HG02981 (cell line): ENCODE results near the gene YARS1.

Source experiments
- ATAC-seq: cut with Tn5 transposase; IDR thresholded peaks from one replicate; pipeline ENCODE4 v1.9.1; 2021; ENCODE audit warnings: mild to moderate bottlenecking, moderate library complexity; ENCODE audit not compliant: unreplicated experiment

Gene YARS1

DNA sequence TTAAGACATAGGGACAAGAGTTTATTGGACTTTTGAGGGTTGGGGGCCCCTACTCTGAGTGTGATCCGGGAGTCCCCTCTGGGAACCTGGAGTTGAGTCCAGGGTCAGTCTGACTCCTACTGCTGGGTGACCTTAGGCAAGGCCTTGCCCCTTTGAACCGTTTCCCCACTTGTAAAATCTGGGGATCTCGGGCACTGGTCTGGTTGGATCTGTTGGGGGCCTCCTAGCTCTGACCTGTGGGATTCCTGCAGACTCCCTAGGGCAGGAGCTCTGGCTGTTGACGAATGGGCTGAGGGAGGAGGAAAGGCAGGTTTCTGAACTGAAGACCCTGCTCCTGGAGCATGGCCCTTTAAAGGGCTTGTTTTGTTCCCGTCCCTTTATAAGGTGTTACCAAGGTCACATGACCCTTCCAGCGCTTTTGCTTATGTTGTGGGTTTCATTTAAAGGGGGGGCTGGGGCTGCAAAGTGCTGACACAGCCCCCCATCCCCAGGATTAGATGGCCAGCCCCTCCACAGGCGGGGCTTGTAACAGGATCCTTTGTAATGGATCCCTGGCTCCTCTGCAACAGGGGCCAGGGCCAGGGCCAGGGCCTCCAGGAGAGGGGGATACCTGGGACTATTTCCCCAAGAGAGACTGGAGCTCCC, 50.7 kb downstream of the YARS1 start:
- no peak for ATAC-seq

DNA sequence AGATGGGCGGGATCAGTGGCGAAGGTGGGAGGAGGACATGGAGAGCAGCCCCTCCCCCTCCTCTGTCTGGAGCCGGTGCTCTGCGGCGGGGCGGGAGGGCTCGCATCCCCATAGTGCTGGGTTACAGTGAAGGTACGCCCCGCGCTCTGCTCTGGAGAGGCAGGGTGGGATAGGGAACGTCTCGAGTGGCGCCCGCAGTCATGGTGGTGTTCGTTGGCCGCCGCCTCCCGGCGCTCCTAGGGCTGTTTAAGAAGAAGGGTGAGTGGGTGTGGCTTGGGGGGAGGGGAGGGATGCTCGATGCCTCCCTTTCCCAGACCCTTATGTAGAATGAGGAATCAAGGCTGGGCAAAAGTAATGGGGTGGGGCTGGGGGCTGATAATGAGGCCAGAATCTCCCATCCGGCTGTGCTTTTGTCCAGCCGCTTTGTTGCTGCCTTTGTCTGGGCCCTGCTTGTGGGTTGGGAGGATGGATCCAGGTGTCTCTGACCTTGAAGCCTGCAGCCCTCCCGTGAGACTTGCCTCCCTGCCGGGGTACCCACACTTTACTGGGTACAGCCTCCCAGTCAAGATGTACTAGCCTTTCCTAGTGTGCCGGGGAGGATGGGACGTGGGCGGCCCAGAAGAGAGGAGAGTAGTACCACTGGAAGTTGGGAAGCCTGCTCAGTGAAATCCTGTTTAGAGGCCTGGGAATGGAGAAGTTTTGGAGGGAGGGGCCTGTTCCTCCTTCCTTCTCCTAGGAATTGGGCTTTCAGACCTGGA, 51.4 kb downstream of the YARS1 start:
- ATAC-seq, result no peak

DNA sequence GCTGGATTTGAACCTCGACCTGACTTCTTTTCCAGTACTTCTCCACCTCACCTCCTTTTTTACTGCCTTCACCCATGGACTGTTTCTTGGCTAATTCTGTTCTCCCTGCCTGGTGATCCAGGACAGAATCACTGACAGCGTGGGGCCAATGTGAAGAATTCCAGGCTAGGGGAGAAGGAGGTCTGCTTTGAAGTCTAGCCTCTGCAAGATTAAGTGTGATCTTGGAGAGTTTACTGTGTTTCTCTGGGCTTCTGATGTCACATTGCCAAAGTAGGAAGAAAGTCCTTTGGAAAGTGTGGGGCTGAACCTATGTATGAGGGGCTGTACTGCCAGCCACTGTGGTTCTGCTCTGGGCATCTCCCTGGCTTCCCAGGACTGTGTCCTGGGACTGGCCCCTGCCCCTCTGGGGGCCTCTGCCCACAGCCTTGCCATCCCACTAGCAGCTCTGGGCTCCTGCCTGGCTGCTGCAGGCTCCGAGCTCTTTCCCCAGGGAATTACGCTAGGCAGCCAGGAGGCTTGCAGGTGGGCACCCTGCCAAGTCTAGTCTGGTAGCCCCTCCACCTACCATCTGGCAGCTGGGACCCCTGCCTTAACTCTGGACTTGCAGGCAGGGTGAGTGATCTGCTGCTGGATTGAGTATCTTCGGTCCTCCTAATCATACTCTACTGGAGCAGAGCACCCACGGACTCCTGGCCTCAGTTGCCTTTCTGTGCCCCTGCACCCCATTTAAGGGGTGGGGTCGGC, 52.2 kb downstream of the YARS1 start:
- ATAC-seq, result no peak

DNA sequence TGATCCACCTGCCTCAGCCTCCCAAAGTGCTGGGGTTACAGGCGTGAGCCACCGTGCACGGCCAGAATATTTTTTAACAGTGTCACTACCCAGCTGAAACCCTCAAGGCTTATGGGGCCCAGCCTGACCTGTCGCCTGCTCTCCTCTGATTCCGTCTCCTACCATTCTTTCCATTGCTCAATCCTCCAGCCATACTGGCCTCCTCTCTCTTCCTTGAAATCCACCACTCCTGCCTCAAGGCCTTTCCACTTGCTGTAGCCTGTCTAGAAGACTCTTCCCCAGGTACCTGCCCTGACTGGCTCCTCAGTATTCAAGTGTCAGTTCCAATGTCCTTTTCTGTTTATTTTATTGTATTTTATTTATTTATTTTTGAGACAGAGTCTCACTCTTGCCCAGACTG, 53.9 kb downstream of the YARS1 start:
- ATAC-seq, result no peak

DNA sequence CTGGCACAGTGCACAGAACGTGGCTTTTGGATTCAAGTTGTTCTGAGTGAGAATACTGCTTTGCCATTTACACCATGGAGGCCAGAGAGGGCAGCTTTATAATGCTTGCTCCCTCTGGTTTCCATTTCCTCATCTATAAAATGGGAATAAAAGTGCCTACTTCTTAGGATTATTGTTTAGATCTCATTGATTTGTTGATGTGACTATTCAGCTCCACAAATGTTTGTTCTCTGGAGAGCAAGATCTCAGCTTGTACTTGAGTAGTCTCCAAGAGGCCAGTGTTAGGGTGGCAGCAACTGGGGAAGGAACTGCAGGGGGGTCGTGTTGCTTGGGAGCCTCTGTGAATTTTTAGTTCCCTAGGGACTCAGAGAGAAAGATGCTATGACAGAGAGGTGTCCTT, 55.2 kb downstream of the YARS1 start:
- ATAC-seq, result no peak

DNA sequence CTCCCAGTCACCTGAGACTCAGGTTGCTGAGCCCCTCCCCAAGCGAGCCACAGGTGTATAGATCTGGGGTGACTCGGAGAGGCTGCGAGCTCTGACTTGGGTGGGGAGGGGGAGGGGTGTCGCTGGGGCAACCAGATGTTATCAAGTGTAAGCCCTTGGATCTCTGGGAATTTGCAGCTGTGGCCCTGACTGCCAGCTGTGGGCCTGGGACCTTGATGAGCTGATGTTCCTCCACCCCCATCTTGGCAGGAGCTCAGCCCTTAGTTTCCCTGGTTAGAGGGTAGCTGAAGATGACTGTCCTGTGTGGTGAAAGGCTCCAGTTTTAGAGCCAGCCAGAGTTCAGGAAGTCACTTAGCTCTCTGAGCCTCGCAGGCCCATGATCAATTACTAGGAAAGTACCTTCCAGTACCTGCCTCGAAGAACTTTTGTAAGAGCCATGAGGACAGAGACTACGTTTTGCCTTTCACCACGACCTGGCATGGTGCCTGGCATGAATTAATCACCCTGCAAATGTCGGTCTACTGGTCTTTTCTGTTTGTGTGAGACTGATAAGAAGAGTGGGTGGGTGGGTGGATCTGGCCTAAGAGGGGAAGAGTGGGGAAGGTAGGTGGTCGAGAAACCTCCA, 55.8 kb downstream of the YARS1 start:
- no peak for ATAC-seq

DNA sequence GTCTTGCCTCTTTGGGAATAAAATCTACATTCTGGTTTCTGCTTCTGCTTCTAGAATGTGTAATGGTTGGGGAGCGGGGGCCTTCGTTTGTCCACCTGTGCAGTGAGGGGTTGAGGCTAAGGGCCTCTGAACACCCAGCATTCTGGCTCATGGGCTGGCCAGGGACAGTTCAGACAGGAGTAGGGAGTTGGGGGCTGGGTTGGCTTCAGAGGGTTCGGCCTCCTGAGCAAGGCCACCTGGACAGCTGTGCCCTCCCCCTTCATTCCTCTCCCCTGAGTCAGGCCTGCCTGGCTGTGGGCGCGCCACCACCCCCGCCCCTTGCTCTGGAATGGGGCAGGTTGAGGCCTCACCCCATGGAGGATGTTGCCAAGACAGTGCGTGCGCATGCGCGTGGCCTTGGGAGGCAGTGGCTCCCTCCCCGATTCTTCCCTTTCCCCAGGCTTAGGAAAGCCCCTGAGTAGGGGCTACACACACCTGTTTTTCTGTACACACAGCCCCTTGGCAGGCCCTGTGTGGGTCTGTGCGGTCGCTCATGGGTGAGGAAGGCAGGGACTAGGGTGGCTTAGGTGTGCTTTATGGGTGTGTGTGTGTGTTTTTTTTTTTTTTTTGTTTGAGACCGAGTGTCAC, 57.0 kb downstream of the YARS1 start:
- ATAC-seq, result no peak

DNA sequence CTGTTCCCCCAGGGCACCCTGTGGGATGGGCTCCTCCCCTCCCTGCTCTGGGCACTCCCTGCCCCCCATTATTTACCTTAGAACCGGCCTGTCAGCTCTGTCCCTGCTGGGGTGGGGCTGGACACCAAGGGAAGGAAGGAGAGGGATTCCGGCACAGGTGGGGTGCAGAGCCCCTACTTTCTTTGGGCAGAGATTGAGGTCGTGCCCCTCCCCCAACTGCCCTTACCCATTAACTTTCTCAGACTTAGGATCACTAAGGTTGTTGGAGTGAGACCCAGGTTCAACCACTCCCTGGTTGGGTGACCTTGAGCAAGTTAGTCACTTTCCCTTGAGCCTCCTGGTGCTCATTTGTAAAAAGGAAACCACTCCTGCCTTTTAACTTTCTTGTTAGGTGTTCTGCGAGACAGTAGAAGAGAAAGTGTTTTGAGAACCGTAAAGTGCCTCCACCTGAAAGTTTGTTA, 57.6 kb downstream of the YARS1 start:
- ATAC-seq, result no peak

DNA sequence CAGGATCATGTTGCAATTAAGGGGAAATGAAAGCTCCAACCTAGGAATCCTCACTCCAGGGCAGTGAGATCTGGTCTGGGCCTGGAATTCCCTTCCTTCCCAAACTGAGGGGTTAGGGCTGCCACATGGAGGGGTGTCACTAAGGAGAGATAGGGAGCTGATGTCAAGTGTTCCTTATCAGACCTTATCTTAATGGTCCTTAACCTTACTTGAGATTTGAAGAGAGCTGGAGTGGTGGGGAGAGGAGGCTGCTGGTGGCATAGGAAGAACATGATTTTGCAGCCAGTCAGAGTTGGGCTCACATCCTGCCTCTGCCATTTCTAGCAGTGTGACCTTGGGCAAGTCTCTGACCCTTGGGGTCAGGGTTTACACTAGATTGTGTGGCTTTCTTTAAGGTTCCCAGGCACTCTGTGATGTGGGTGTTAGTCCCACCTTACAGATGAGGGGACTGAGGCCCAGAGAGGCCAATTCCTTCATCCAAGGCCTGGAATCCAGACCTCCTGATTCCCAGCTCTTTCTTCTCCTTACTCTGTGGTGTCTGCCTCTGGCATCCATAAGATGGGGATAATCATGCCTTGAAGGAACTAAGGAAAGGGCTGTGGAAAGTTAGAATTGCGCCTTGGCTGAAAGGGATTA, 58.2 kb downstream of the YARS1 start:
- ATAC-seq, result no peak

DNA sequence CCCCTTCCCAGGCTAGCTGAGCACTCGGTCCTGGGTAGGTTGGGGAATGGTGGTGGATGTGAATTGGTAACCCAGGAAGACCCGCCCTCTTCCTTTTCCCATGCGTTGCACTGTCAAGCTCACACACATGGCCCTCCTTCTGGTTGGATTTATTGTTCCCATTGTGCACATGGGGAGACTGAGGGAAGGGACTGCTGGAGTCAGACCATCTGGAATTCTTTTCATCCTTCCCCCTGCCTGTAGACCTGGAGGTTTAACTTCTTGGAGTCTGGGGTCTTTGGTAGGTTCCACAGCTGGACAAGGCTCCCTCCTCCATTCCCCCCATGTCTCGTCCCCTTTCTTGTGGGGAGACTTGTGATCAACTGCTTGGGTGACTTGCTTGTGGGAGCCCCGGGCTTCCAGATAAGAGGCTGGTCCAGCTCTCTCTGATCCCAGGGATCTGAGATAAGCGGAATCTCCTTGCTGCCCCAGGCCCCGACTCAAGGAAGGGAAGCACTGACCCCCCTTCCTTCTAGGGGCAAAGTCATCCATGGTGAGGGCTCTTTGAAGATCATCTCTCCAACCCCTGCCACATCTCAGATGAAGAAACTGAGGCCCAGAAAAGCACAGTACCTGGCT, 58.9 kb downstream of the YARS1 start:
- ATAC-seq, result no peak

DNA sequence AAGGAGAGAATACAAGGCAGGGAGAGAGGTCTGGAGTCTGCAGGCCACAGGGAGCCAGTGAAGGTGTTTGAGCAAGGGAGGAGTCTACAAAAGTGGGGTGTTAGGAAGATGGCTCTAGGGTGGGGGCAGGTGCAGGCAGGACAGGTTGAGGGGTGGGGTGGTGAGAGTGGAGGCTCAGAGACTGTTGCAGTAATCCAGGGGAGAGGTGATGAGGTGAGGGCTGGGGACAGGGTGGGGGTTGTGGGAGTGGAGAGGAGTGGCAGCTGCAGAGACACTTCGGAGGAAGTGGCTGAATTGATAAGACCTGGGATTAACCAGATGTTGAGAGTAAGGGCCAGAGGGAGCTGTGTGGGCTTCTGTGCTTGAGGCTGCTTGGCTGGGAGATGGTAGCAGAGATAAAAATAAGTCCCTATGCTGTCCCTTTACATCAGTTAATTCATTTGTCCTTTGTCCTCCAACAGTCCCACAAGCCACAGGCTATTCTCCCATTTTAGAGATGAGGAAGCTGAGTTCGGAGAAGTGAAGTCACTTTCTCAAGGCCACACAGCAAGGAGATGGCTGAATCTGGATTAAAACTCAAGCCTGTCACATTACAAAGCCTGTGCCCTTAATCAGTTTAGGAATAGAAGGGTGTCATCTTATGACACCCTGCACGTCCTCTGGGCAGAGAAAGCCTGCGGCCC, 59.8 kb downstream of the YARS1 start:
- no peak for ATAC-seq

DNA sequence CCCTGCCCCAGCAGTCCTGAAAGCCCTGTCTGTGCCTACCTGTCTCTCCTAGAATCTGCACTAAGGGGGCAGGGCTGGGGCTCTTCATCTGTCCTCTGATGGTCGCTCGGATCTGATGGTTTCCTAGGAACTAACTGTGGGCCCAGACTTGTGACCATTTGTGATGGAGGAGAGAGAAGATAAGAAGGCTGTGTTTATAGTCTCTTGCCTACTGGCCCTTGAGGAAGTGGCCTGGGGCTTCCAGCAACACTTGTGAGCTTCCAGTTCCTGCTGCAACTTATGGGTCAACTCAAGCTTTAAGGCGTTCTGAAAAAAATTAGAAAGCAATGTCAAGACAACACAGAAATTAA, 61.4 kb downstream of the YARS1 start:
- ATAC-seq, result no peak

DNA sequence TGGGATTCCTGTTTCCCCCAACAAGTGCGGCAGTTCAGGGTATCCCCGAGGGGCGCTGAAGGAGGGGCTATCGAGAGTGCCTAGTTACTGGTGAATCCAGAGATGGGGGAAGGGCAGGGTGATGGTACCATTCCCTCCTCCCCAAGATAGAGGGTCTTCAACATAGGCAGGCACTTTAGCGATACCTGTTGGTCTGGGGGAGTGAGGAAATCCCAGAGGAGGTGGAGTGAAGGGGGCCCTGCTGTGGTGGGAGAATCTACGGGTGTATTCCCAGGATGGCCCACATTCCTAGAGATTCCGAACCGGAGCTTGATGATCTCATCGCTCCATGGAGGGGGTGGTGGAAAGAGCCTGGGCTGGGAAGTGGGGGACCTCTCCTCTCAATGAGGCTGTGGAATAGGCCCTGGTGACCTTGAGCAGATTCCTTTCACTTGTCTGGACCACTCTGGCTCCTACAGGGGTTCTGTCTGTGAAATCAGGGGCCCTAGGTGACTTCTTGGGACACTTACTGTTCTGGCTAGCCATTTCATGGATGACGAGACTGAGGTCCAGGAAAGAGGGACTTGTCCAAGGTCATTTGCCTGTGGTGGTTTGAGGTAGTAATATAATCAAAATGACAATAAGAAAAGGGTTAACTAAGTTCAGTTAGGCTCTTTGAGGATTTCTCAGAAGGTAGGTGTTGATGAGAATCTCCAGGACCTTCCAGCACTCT, 61.9 kb downstream of the YARS1 start:
- no peak for ATAC-seq

DNA sequence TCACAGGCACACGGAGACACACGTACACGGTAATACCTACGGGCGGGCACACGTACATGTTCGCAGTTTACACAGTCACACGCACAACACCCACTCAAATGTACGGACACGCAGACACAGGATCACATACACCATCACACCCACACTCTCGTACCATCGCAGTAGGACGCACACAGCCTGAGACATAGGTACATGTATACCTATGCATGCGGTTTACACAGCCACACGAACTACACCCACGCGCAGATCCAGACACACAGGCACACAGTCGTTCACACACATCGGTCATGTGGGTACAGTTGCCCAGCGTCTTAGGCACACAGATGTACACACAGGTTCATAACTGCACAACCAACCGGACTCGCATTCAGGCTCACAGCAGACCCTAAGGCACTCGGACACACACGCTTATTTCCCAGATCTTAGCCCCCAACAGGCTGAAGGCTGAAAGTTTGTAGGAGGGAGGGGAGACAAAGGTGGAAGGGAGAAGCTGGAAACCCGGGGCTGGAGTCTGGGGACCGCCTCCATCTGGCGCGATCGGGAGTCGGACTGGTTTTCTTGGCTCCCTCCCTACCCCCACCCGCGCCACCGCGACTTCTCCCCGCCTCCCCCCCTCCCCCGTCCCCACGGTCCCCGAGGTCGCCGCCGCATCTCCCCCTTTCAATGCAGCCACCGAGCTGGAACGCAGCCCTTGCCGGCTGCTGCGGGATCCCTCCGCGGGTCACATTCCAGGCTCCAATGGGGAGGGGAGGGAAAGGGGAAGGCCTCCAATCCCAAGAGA, 62.7 kb downstream of the YARS1 start:
- ATAC-seq, result no peak

DNA sequence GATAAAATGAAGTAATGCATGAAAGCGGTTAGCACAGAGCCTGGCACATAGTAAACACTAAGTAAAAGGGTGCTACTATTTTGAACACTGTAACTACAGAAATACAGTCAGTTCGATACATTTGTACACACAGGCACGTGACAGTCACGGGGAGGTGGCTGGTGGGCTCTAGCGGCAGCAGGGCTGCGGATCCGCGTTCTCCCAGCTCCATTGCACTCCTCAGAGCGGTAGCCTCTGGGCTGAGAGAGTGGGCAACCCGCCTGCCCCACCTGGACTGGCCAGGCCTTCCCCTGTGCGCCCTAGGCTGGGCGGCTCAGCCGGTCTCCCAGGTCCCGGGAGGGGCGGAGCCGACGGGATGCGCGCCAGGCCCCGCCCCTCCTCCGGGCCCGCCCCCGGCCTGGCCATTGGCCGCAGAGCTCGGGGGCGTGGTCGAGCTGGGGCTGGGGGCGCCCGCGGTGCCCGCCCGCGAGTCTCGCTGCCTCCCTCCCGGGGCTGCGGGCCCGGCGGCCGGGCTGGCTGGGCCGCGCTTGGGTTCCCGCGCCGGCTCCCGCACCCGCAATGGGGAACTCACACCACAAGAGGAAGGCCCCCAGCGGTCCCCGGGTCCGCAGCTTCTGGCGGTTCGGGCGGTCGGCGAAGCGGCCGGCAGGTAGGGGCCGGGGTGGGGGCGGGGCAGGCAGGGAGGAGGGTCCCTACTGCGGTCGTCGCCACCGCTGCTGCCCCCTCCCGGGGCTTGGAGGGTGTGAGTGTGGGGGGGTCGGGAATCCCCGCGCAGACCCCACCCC, 63.4 kb downstream of the YARS1 start:
- no peak for ATAC-seq

DNA sequence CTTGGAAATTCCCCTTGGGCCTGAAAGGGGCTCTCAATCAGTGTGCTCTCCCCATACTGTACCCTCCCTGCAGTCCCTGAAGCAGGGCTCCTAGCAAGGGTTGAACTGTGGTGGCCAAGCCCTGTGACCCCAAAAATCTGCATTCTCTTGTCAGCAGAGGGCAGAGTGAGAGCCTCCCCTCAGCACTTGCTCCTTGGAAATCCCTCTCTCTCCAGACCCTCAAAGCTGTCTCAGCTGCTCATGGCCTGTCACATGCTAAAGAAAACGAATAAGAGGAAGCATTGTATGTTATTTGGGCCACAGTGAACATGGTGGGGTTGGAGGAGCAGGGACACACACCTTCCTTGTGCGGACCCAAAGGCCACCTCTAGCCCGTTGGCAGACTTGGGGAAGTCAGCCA, 67.4 kb downstream of the YARS1 start:
- no peak for ATAC-seq

DNA sequence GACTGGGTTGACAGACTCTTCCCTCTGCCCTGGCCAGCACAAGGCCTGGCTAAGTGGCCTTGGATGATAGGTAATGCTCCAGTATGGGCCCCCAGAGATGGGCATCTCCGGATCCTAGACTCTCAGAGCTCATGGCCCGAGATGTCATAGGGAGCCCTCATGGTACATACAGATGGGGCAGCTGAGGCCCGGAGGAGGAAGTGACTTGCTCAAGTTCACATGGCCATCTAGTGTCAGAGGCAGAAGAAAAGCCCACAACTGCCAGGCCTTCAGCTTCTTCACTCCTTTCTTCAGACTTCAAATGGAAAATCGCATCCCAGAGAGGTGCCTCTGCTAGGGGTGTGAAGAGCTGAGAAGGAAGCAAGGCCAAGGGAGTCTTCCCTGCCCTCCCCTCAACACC, 67.8 kb downstream of the YARS1 start:
- ATAC-seq, result no peak

DNA sequence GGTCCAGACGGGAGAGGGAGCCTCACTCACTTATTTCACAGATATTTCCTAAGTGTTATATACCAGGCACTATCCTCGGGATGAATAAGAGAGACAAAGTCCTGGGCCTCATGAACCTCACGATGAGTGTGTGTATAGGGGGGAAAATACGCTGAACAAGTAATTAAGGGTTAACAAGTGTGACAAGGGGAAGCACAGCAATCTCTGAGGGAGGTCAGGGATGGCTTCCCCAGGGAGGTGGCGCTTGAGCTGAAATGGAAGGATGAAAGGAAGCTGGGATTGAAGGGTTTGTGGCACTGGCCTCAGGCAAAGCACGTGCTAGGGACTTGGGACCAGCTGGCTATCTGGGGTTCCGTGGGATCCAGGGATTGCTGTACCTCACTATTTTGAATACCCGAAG, 68.2 kb downstream of the YARS1 start:
- no peak for ATAC-seq
